GM12878 (cell line): Measurements from ENCODE around the gene GALNT9.

ENCODE experiments used
- BACH1 ChIP-seq: fragments of 450-650 bp; IDR thresholded peaks from 2 replicates; pipeline ENCODE4 v1.6.1; 2017; ENCODE audit warnings: mild to moderate bottlenecking, borderline replicate concordance
- BHLHE40 ChIP-seq, 2 experiments: fragments of 450-650 bp in 1 of 2; IDR thresholded peaks; 2 replicates each; pipeline ENCODE4 v1.6.1; 2011 to 2017; ENCODE audit warnings: low read depth in 2 of 2, borderline replicate concordance in 1 of 2, improper control_type of control experiment in 1 of 2, low read length in 1 of 2, mild to moderate bottlenecking in 1 of 2
- BRCA1 ChIP-seq: IDR thresholded peaks from 2 replicates; pipeline ENCODE4 v1.6.1; 2011; ENCODE audit warnings: low read depth, low read length, improper control_type of control experiment
- POLR2A ChIP-seq: IDR thresholded peaks from 2 replicates; pipeline ENCODE4 v1.6.1; 2011; ENCODE audit warnings: low read depth, mild to moderate bottlenecking, low read length
- RCOR1 ChIP-seq: conservative IDR thresholded peaks from 2 replicates; pipeline ENCODE4 v1.6.1; 2012; ENCODE audit warnings: low read depth, low read length, improper control_type of control experiment
- RFX5 ChIP-seq: IDR thresholded peaks from 2 replicates; pipeline ENCODE4 v1.6.1; 2011; ENCODE audit warnings: low read depth, low read length, improper control_type of control experiment
- ZNF274 ChIP-seq: IDR thresholded peaks from one replicate; pipeline ENCODE4 v1.8.0; 2011; ENCODE audit not compliant: insufficient read length, insufficient read depth
- TF ChIP-seq, protein P1 (sequence below), 3 experiments: IDR thresholded peaks in 2 of 3; conservative IDR thresholded peaks in 1 of 3; 2 replicates each; pipeline ENCODE4 v1.5.1; 2011; ENCODE audit warnings: low read depth in 3 of 3, low read length in 3 of 3, mild to moderate bottlenecking in 3 of 3, control low read depth in 2 of 3, moderate library complexity in 2 of 3, inconsistent platforms in 1 of 3, mixed read lengths in 1 of 3; ENCODE audit not compliant: control insufficient read depth in 2 of 3, insufficient read depth in 1 of 3; ENCODE audit errors: extremely low read depth in 1 of 3
- TF ChIP-seq, protein P2 (sequence below): fragments of 450-650 bp; IDR thresholded peaks from 2 replicates; pipeline ENCODE4 v1.6.1; 2017; ENCODE audit warnings: antibody characterized with exemption, mild to moderate bottlenecking, moderate library complexity
- TF ChIP-seq, protein P3 (sequence below): fragments of 150-350 bp; IDR thresholded peaks from 2 replicates; pipeline ENCODE4 v1.6.1; 2016; ENCODE audit warnings: low read depth, low read length

DNA sequence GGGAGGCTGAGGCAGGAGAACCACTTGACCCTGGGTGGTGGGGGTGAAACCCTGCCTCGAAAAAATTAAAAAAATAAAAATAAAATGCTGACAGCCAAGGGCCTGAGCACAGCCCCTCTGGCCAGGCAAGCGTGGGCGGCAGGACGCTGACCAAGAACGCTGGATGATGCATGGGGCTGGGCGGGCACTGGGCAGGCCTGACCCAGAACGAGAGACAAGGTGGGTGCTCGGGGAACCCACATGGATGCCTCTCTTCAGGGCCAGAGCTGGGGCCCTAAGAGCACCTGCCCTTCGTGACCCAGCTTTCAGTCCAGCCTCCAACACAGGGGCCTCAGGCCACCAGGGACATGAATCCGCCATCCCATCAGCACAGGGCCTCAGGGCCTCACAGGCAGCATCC is 11.3 kb downstream of the GALNT9 start:
- TF ChIP-seq RFX5 (no peak), BHLHE40 (IDR thresholded peaks at IDR 0.05; ENCODE audit: borderline replicate concordance in 1 of 2, low read depth in 2 of 2, low read length in 1 of 2) (no peak), POLR2A (no peak), BACH1 (no peak), BRCA1 (no peak), RCOR1 (no peak), ZNF274 (no peak)
- TF ChIP-seq, protein P1, sequence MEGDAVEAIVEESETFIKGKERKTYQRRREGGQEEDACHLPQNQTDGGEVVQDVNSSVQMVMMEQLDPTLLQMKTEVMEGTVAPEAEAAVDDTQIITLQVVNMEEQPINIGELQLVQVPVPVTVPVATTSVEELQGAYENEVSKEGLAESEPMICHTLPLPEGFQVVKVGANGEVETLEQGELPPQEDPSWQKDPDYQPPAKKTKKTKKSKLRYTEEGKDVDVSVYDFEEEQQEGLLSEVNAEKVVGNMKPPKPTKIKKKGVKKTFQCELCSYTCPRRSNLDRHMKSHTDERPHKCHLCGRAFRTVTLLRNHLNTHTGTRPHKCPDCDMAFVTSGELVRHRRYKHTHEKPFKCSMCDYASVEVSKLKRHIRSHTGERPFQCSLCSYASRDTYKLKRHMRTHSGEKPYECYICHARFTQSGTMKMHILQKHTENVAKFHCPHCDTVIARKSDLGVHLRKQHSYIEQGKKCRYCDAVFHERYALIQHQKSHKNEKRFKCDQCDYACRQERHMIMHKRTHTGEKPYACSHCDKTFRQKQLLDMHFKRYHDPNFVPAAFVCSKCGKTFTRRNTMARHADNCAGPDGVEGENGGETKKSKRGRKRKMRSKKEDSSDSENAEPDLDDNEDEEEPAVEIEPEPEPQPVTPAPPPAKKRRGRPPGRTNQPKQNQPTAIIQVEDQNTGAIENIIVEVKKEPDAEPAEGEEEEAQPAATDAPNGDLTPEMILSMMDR (IDR thresholded peaks at IDR 0.05 in 2 of 3, conservative IDR thresholded peaks at IDR 0.05 in 1 of 3; ENCODE audit: control insufficient read depth in 2 of 3, extremely low read depth in 1 of 3, insufficient read depth in 1 of 3, low read depth in 3 of 3, low read length in 3 of 3) = no peak
- TF ChIP-seq, protein P2, sequence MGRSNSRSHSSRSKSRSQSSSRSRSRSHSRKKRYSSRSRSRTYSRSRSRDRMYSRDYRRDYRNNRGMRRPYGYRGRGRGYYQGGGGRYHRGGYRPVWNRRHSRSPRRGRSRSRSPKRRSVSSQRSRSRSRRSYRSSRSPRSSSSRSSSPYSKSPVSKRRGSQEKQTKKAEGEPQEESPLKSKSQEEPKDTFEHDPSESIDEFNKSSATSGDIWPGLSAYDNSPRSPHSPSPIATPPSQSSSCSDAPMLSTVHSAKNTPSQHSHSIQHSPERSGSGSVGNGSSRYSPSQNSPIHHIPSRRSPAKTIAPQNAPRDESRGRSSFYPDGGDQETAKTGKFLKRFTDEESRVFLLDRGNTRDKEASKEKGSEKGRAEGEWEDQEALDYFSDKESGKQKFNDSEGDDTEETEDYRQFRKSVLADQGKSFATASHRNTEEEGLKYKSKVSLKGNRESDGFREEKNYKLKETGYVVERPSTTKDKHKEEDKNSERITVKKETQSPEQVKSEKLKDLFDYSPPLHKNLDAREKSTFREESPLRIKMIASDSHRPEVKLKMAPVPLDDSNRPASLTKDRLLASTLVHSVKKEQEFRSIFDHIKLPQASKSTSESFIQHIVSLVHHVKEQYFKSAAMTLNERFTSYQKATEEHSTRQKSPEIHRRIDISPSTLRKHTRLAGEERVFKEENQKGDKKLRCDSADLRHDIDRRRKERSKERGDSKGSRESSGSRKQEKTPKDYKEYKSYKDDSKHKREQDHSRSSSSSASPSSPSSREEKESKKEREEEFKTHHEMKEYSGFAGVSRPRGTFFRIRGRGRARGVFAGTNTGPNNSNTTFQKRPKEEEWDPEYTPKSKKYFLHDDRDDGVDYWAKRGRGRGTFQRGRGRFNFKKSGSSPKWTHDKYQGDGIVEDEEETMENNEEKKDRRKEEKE = no peak
- TF ChIP-seq, protein P3, sequence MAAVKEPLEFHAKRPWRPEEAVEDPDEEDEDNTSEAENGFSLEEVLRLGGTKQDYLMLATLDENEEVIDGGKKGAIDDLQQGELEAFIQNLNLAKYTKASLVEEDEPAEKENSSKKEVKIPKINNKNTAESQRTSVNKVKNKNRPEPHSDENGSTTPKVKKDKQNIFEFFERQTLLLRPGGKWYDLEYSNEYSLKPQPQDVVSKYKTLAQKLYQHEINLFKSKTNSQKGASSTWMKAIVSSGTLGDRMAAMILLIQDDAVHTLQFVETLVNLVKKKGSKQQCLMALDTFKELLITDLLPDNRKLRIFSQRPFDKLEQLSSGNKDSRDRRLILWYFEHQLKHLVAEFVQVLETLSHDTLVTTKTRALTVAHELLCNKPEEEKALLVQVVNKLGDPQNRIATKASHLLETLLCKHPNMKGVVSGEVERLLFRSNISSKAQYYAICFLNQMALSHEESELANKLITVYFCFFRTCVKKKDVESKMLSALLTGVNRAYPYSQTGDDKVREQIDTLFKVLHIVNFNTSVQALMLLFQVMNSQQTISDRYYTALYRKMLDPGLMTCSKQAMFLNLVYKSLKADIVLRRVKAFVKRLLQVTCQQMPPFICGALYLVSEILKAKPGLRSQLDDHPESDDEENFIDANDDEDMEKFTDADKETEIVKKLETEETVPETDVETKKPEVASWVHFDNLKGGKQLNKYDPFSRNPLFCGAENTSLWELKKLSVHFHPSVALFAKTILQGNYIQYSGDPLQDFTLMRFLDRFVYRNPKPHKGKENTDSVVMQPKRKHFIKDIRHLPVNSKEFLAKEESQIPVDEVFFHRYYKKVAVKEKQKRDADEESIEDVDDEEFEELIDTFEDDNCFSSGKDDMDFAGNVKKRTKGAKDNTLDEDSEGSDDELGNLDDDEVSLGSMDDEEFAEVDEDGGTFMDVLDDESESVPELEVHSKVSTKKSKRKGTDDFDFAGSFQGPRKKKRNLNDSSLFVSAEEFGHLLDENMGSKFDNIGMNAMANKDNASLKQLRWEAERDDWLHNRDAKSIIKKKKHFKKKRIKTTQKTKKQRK = no peak
